ENCODE data around the gene MTFP1. TPM values are rescaled to one million over a fixed set of nuclear protein-coding genes. Genes with fewer than 3 reads are reported as not detected.
"Not testable (repeated sequence)": the region's sequence is repeated elsewhere in the genome, so short reads cannot be mapped to it uniquely, and the experiment has no call there.

Gene MTFP1
- total RNA-seq, 2 donors from 2014 or later: 21.4 to 33.8 TPM

- DNase-seq: no peak
- intact Hi-C loops (cut with DNase I): loop anchor here in 1 of 2 donors (10.0 kb wide), 1 partner anchor 86 kb away; no protein-coding TSS in a partner anchor
- ATAC-seq: peak in 1 of 2 donors; percentile 8
Measured at GRCh38 chr22:30398685-30399680, 26.6 kb upstream of the MTFP1 start.

- no peak for ATAC-seq
- intact Hi-C loops (cut with DNase I): loop anchor here in 1 of 2 donors (10.0 kb wide), 1 partner anchor 85 kb away; no protein-coding TSS in a partner anchor
- DNase-seq: no peak
Measured at GRCh38 chr22:30399718-30400117, 25.9 kb upstream of the MTFP1 start.

- intact Hi-C loops (cut with DNase I): no loop called here
- DNase-seq: no peak
- ATAC-seq: no peak
Measured at GRCh38 chr22:30400159-30400558, 25.4 kb upstream of the MTFP1 start.

GRCh38 chr22:30401024-30401423 lies 24.5 kb upstream of the MTFP1 start:
- not testable (repeated sequence) for ATAC-seq

GRCh38 chr22:30402028-30402765 lies 23.4 kb upstream of the MTFP1 start:
- ATAC-seq (no peak), DNase-seq (no peak)
- intact Hi-C loops (cut with DNase I): no loop called here

More at GRCh38 chr22:30401024-30401423, 24.5 kb upstream of the MTFP1 start:
- DNase-seq; intact Hi-C loops (cut with DNase I): not testable (repeated sequence)

- ATAC-seq; DNase-seq; intact Hi-C loops (cut with DNase I): not testable (repeated sequence)
Measured at GRCh38 chr22:30402766-30403104, 22.8 kb upstream of the MTFP1 start.

GRCh38 chr22:30404307-30404706 lies 21.3 kb upstream of the MTFP1 start:
- no peak for ATAC-seq
- intact Hi-C loops (cut with DNase I): no loop called here
- no peak for DNase-seq

- intact Hi-C loops (cut with DNase I): no loop called here
- DNase-seq (no peak), ATAC-seq (no peak)
Measured at GRCh38 chr22:30405731-30406130, 19.8 kb upstream of the MTFP1 start.

- DNase-seq: no peak
- intact Hi-C loops (cut with DNase I): no loop called here
- ATAC-seq: peak in 1 of 2 donors; percentile 8
Measured at GRCh38 chr22:30406400-30406799, 19.2 kb upstream of the MTFP1 start.

- ATAC-seq: peak in 1 of 2 donors; percentile 64
- intact Hi-C loops (cut with DNase I): no loop called here
- no peak for DNase-seq
Measured at GRCh38 chr22:30408388-30409102, 17.0 kb upstream of the MTFP1 start.

- intact Hi-C loops (cut with DNase I): no loop called here
- DNase-seq (no peak), ATAC-seq (no peak)
Measured at GRCh38 chr22:30411780-30412179, 13.8 kb upstream of the MTFP1 start.

- ATAC-seq (no peak), DNase-seq (no peak)
- intact Hi-C loops (cut with DNase I): no loop called here
Measured at GRCh38 chr22:30413001-30413400, 12.6 kb upstream of the MTFP1 start.

- ATAC-seq: peak in 1 of 2 donors; percentile 18
Measured at GRCh38 chr22:30413745-30414524, 11.6 kb upstream of the MTFP1 start.

GRCh38 chr22:30414525-30415047 lies 11.0 kb upstream of the MTFP1 start:
- no peak for DNase-seq
- intact Hi-C loops (cut with DNase I): no loop called here
- no peak for ATAC-seq

More at GRCh38 chr22:30413745-30414524, 11.6 kb upstream of the MTFP1 start:
- no peak for DNase-seq
- intact Hi-C loops (cut with DNase I): no loop called here

- DNase-seq (no peak), ATAC-seq (no peak)
- intact Hi-C loops (cut with DNase I): no loop called here
Measured at GRCh38 chr22:30416403-30416802, 9.2 kb upstream of the MTFP1 start.

GRCh38 chr22:30416837-30417236 lies 8.7 kb upstream of the MTFP1 start:
- ATAC-seq: no peak
- DNase-seq: no peak
- intact Hi-C loops (cut with DNase I): no loop called here

- no peak for DNase-seq
- intact Hi-C loops (cut with DNase I): no loop called here
- no peak for ATAC-seq
Measured at GRCh38 chr22:30420347-30421125, 5.0 kb upstream of the MTFP1 start.
